GM12865 (cell line): Measurements from ENCODE around the gene AP1B1.

Source experiments
- DNase-seq: peaks from one replicate; pipeline ENCODE4 v3.0.0; 2010; ENCODE audit warnings: low read depth
- H3K4me3 ChIP-seq: 2 replicates; pipeline ENCODE4 v1.5.1; 2011; ENCODE audit warnings: mild to moderate bottlenecking, low read depth, low read length, control low read depth
- TF ChIP-seq, protein P1 (sequence below): IDR thresholded peaks from 2 replicates; pipeline ENCODE4 v1.5.1; 2011; ENCODE audit warnings: low read length, control low read depth, low read depth, inconsistent platforms; ENCODE audit not compliant: insufficient read depth; ENCODE audit errors: missing control alignments

AP1B1 gene

DNA sequence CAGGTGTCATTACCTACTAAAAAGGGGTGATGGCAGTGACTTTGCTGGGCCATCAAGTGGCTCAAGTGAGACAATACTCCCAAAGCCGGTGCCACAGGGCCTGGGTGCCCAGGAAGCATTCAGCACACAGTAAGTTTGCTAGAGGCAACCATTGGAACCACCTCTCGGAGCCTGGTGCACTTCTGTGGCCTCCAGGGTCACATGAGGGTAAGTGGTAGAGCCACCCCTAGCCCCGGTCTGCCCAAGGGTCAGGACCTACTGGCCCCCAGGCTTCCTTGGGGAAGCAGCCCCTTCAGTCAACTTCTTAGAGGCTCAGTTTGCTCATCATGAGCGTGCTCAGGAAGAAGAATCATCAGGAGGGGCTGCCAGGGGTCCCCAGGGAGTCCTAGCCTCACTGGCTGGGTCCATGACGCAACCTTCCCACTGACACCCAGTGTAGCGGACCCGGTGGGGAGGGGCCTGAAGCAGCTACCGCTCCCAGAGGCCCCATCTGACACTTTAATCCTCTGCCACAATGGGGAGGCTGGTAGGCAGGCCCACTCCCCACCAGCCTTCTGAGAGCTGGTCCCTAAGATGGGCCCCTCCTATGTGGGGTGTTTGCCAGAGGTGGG is 55.4 kb downstream of the AP1B1 start:
- H3K4me3 ChIP-seq = no peak overlapping the region
- DNase-seq = no peak
- TF ChIP-seq, protein P1, sequence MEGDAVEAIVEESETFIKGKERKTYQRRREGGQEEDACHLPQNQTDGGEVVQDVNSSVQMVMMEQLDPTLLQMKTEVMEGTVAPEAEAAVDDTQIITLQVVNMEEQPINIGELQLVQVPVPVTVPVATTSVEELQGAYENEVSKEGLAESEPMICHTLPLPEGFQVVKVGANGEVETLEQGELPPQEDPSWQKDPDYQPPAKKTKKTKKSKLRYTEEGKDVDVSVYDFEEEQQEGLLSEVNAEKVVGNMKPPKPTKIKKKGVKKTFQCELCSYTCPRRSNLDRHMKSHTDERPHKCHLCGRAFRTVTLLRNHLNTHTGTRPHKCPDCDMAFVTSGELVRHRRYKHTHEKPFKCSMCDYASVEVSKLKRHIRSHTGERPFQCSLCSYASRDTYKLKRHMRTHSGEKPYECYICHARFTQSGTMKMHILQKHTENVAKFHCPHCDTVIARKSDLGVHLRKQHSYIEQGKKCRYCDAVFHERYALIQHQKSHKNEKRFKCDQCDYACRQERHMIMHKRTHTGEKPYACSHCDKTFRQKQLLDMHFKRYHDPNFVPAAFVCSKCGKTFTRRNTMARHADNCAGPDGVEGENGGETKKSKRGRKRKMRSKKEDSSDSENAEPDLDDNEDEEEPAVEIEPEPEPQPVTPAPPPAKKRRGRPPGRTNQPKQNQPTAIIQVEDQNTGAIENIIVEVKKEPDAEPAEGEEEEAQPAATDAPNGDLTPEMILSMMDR = no peak

DNA sequence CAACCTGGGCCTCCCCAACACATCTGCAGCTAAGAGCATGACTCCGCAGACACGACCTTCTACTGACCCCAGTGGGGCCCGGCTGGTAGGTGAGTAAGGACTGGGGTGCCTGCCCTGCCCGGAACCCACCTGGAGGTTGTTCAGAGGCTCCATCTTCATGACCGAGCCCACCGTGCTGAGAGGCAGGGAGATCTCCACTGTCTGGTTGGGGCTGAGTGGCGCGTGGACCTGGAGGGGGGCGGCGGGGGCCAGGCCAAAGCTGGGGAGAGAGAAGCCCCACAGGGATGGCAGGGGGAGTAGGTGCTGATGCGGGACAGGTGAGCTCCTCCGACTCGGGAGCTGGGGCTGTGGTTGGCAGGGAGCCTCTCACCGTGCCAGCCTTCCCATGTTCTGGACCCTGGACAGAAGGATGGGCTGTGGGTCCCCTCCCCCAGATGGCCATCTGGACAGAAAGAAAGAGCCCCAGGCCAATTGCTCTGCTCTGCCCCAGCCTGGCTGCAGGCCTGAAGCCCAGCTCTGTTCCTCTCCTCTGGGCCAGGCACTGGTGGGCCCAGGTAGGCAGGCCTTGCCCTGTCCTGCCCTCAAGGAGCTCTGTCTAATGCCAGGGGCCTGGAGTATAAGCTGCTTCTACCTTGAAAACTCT is 56.6 kb downstream of the AP1B1 start:
- no peak overlapping the region for H3K4me3 ChIP-seq
- TF ChIP-seq, protein P1 = no peak
- no peak for DNase-seq

DNA sequence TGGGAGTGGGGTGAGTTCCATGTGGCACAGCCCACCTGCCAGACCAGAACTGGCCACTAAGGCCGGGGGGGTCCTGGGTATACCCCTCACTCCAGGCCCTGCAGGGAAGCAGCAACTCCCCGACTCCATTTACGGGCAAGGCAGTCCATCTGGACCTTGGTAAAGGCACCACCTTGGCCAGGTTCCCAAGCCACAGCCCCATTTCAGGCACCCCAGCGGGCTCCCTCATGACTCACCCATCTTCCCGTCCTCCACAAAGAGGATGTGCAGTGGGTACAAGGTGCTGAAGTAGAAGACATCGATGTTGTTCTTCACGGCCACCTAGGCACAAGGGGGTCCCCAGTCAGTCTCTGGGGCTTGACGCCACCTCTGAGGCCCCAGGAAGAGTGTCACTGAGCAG is 57.2 kb downstream of the AP1B1 start:
- no peak overlapping the region for H3K4me3 ChIP-seq
- no peak for DNase-seq

DNA sequence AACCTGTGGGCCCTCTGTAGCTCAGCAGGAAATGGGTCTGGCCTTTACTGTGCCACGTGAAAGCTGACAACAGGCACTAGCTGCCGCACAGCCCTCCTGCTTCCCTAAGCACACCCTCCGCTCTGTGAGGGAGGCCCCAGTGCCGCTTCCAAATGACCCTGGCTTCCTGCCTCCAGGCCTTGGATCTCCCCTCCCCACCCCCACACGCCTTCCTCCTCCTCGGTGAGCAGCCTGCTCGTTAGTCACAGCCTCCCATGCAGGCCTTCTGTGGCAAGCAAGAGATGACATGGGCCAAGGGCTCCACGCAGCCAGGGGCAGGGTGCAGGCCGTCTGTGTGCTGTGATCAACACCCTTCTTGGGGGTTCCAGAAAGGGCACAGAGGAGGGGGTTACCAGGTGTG is 57.6 kb downstream of the AP1B1 start:
- no peak overlapping the region for H3K4me3 ChIP-seq
- DNase-seq = no peak
- TF ChIP-seq, protein P1 = no peak

More for the DNA sequence above, 57.2 kb downstream of the AP1B1 start:
- TF ChIP-seq, protein P1 = no peak

DNA sequence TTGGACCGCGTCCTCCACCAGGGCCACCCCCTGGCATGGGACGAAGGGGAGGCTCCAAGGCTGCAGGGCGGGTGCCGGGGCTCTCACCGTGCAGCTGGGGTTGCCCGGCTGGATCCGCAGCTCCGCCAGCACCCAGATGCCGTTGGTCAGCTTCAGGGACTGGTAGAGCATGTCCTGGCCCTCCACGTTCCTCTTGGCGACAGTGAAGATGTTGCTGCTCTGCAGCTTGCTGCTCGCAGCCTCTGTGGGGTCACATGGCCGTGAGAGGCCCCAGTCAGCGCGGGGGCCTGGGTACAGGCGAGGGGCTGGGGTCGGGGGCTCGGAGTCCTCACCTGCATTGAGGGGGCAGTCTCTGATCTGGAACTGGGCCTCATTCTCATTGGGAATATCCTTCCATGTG is 58.1 kb downstream of the AP1B1 start:
- DNase-seq = no peak
- H3K4me3 ChIP-seq = no peak overlapping the region
- TF ChIP-seq, protein P1 = no peak

DNA sequence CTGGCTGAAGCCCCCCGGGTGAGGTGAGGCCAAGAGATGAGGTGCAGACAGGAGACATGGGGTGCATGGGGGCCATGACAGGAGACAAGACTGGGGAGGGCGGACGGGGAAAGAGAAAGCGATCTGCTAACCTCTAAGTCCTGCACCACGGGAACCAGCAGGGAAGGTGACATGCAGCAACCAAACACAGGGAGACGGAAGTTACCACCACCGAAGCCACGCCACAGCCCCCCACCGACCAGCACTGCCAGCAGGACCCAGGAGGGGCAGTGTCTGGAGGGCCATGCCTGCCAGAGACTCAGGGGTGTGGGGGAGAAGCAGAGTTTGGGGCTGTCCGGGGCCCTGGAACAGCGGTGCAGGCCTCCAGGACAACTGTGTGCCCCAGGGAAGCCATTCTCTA is 58.8 kb downstream of the AP1B1 start:
- no peak overlapping the region for H3K4me3 ChIP-seq
- TF ChIP-seq, protein P1 = no peak

More for the DNA sequence above, 58.8 kb downstream of the AP1B1 start:
- no peak for DNase-seq
